Measurements from ENCODE around the gene SESN3.

Gene SESN3

DNA sequence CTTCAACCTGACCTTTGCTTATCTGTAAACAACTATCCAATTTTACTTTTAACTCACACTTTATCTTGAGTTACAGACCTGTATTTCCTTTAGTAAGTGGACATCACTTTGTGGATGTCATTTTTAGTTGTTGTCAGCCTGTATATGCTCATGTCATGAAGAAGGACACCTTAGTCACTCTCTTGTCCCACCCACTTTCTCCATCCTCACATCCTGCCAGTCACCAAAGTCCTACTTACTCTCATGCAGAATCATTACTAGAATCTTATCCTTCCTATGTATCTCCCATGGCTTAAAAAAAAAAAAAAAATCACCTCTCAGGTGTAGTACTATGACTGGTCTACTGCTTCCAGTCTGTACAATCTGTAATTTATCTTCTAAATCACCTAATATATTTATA lies 43.3 kb downstream of the SESN3 start:
- DNase-seq (ENCODE audit: low read depth), result no peak
- TF ChIP-seq, protein P1, sequence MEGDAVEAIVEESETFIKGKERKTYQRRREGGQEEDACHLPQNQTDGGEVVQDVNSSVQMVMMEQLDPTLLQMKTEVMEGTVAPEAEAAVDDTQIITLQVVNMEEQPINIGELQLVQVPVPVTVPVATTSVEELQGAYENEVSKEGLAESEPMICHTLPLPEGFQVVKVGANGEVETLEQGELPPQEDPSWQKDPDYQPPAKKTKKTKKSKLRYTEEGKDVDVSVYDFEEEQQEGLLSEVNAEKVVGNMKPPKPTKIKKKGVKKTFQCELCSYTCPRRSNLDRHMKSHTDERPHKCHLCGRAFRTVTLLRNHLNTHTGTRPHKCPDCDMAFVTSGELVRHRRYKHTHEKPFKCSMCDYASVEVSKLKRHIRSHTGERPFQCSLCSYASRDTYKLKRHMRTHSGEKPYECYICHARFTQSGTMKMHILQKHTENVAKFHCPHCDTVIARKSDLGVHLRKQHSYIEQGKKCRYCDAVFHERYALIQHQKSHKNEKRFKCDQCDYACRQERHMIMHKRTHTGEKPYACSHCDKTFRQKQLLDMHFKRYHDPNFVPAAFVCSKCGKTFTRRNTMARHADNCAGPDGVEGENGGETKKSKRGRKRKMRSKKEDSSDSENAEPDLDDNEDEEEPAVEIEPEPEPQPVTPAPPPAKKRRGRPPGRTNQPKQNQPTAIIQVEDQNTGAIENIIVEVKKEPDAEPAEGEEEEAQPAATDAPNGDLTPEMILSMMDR (conservative IDR thresholded peaks at IDR 0.05; ENCODE audit: low read depth, low read length), result no peak
- H3K4me3 ChIP-seq (ENCODE audit: low read length), result no peak overlapping the region

DNA sequence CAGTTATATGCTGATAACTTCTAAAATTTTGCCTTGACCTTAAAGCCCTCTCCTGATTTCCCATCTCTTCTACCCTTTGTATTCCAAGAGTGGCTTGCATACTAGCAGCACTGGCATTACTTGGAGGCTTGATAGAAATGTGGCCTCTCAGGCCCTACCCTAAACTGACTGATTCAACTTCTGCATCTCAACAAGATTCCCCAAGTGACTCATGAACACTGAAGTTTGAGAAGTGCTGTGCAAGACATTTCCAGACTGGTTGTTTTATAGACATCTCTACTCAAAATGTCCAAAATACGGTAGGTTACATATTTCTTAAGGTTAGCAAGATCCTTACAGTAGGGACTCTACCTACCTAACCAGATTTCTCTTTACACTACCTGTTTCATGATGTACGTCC lies 48.6 kb downstream of the SESN3 start:
- TF ChIP-seq, protein P1 (conservative IDR thresholded peaks at IDR 0.05; ENCODE audit: low read depth, low read length), result no peak
- no peak overlapping the region for H3K4me3 ChIP-seq (ENCODE audit: low read length)
- no peak for DNase-seq (ENCODE audit: low read depth)

GRCh38 chr11:95175818-95176380 lies 55.1 kb downstream of the SESN3 start:
- no peak for DNase-seq (ENCODE audit: low read depth)
- no peak overlapping the region for H3K4me3 ChIP-seq (ENCODE audit: low read length)
- TF ChIP-seq, protein P1 (conservative IDR thresholded peaks at IDR 0.05; ENCODE audit: low read depth, low read length), result no peak

DNA sequence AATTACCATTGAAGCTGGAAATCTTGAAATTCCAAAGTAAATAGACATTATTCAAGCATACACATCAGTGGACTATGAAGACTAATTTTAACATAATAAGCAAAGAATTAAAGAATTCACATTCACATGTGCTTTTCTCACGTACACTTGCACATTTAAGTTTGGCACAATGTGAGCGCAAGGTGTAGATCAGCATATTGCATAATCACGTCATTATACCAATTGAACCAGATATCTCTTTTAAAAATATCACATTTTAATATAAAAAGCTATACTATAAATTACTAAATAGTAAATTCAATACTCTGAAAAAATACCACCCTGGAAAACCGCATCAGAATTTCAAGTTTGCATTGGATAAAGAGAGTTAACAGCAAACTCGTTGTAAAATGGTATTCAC lies 60.7 kb downstream of the SESN3 start:
- TF ChIP-seq, protein P1 (conservative IDR thresholded peaks at IDR 0.05; ENCODE audit: low read depth, low read length), result no peak
- H3K4me3 ChIP-seq (ENCODE audit: low read length), result no peak overlapping the region
- DNase-seq (ENCODE audit: low read depth), result no peak

- DNase-seq (ENCODE audit: low read depth), result no peak
- TF ChIP-seq, protein P1 (conservative IDR thresholded peaks at IDR 0.05; ENCODE audit: low read depth, low read length), result no peak
- H3K4me3 ChIP-seq (ENCODE audit: low read length), result no peak overlapping the region
Measured at GRCh38 chr11:95166781-95167180, 64.2 kb downstream of the SESN3 start.

- H3K4me3 ChIP-seq (ENCODE audit: low read length), result no peak overlapping the region
- TF ChIP-seq, protein P1 (conservative IDR thresholded peaks at IDR 0.05; ENCODE audit: low read depth, low read length), result no peak
- DNase-seq (ENCODE audit: low read depth), result no peak
Measured at GRCh38 chr11:95165638-95166037, 65.4 kb downstream of the SESN3 start.

- no peak overlapping the region for H3K4me3 ChIP-seq (ENCODE audit: low read length)
- DNase-seq (ENCODE audit: low read depth), result no peak
- TF ChIP-seq, protein P1 (conservative IDR thresholded peaks at IDR 0.05; ENCODE audit: low read depth, low read length), result no peak
Measured at GRCh38 chr11:95163106-95163505, 67.9 kb downstream of the SESN3 start.
